ENCODE results near the gene GINM1.

DNA sequence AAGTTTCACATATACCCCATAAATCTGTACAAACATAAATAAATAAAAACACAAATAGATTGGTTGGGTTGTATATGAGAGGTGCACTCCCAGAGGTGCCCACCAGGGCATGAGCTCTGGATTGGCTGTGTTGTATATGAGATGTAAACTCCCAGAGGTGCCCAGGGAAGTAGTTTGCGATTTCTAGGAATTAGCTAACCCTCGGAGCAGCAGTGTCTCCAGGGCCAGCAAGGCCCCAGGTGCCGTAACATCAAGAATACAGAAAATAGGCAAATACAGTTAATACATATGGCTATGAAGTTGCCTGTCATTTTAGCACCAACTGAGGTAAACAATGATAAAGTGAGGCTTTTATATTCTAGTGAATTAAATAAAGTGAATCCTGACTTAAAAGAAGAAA, 5.4 kb upstream of the GINM1 start:
- no peak for TF ChIP-seq POLR2AphosphoS5 (IDR thresholded peaks at IDR 0.05)
- TF ChIP-seq, protein P1, sequence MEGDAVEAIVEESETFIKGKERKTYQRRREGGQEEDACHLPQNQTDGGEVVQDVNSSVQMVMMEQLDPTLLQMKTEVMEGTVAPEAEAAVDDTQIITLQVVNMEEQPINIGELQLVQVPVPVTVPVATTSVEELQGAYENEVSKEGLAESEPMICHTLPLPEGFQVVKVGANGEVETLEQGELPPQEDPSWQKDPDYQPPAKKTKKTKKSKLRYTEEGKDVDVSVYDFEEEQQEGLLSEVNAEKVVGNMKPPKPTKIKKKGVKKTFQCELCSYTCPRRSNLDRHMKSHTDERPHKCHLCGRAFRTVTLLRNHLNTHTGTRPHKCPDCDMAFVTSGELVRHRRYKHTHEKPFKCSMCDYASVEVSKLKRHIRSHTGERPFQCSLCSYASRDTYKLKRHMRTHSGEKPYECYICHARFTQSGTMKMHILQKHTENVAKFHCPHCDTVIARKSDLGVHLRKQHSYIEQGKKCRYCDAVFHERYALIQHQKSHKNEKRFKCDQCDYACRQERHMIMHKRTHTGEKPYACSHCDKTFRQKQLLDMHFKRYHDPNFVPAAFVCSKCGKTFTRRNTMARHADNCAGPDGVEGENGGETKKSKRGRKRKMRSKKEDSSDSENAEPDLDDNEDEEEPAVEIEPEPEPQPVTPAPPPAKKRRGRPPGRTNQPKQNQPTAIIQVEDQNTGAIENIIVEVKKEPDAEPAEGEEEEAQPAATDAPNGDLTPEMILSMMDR (IDR thresholded peaks at IDR 0.05), result peak in 4 of 7 experiments; percentile 14 to 37 (median 31)

All from stomach (tissue), 4 donors.